A673 (cell line): ENCODE measurements around the gene ATAD3C.
"Not testable (repeated sequence)": the region's sequence is repeated elsewhere in the genome, so short reads cannot be mapped to it uniquely, and the experiment has no call there.

Experiments
- CTCF ChIP-seq: fragments of 300-800, 200-600 bp; sonication (generic); conservative IDR thresholded peaks from 2 replicates; pipeline ENCODE4 v1.5.1; 2017; ENCODE audit warnings: low read depth, mild to moderate bottlenecking, antibody characterized with exemption, low read length, moderate library complexity, mixed read lengths
- EZH2 ChIP-seq: fragments of 200-600 bp; sonication (generic); IDR thresholded peaks from 2 replicates; pipeline ENCODE4 v1.6.1; 2017; ENCODE audit warnings: borderline replicate concordance, low read depth, mild to moderate bottlenecking, mixed read lengths, antibody characterized with exemption, low read length; ENCODE audit not compliant: poor library complexity, severe bottlenecking

DNA sequence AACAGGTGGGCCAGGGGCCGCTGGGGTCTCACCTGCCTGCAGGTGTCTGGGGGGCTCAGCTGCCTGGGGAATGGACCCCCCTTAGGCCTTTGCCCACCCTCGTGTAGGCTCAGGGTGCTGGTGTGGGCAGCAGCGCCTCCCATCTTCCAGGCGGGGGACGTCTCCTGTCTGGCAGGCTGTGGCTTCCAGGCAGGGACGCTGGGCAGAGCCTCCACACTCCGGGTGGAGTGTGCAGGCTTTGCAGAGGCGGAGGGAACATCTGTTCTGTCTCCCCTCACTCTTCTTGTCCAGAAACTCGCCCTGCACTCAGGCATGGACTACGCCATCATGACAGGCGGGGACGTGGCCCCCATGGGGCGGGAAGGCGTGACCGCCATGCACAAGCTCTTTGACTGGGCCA is 6.4 kb downstream of the ATAD3C start:
- not testable (repeated sequence) for TF ChIP-seq CTCF, EZH2
